Endodermal cell (in vitro differentiated cells): ENCODE results near the gene CTDP1. TPM values are rescaled to one million over a fixed set of nuclear protein-coding genes. Genes with fewer than 3 reads are reported as not detected.

Experiments
- DNase-seq: peaks from one replicate; pipeline ENCODE4 v3.0.0-alpha.2; 2017
- H3K27ac ChIP-seq: 2 replicates; pipeline ENCODE4 v1.5.1; 2013; ENCODE audit warnings: mild to moderate bottlenecking, low read depth, low read length, moderate library complexity
- H3K27me3 ChIP-seq: 2 replicates; pipeline ENCODE4 v1.6.1; 2013; ENCODE audit warnings: mild to moderate bottlenecking, low read length, moderate library complexity; ENCODE audit not compliant: insufficient read depth, control insufficient read depth, poor library complexity, severe bottlenecking
- H3K36me3 ChIP-seq: 2 replicates; pipeline ENCODE4 v1.7.0; 2013; ENCODE audit warnings: mild to moderate bottlenecking, low read length, moderate library complexity; ENCODE audit not compliant: control insufficient read depth, insufficient read depth
- H3K4me1 ChIP-seq: one replicate; pipeline ENCODE4 v1.7.0; 2013; ENCODE audit warnings: low read length; ENCODE audit not compliant: control insufficient read depth, insufficient read depth
- H3K4me3 ChIP-seq: 2 replicates; pipeline ENCODE4 v1.5.1; 2013; ENCODE audit warnings: mild to moderate bottlenecking, low read length, moderate library complexity
- H3K9ac ChIP-seq: 2 replicates; pipeline ENCODE4 v1.6.1; 2013; ENCODE audit warnings: mild to moderate bottlenecking, low read length, moderate library complexity; ENCODE audit not compliant: poor library complexity, severe bottlenecking; ENCODE audit errors: extremely low read depth
- H3K9me3 ChIP-seq: 2 replicates; pipeline ENCODE4 v1.6.1; 2013; ENCODE audit warnings: mild to moderate bottlenecking, low read length, moderate library complexity; ENCODE audit not compliant: control insufficient read depth
- H3K27ac Mint-ChIP-seq: 2 replicates; pipeline ENCODE4 v1.8.0; 2020; ENCODE audit warnings: mixed read lengths
- H3K27me3 Mint-ChIP-seq: 2 replicates; pipeline ENCODE4 v1.8.0; 2021; ENCODE audit warnings: mild to moderate bottlenecking, mixed read lengths; ENCODE audit not compliant: insufficient read depth
- H3K36me3 Mint-ChIP-seq: 2 replicates; pipeline ENCODE4 v1.8.0; 2020; ENCODE audit warnings: low read depth, mixed read lengths
- H3K4me1 Mint-ChIP-seq: 2 replicates; pipeline ENCODE4 v1.8.0; 2020; ENCODE audit warnings: mixed read lengths
- H3K4me3 Mint-ChIP-seq: 2 replicates; pipeline ENCODE4 v1.8.0; 2020; ENCODE audit warnings: mild to moderate bottlenecking, moderate library complexity, mixed read lengths
- H3K9me3 Mint-ChIP-seq: 2 replicates; pipeline ENCODE4 v1.8.0; 2020; ENCODE audit warnings: mild to moderate bottlenecking, mixed read lengths
- CTCF ChIP-seq: fragments of 200-600 bp; sonication (generic); conservative IDR thresholded peaks from 2 replicates; pipeline ENCODE4 v1.5.0; 2021; ENCODE audit warnings: antibody characterized with exemption, mild to moderate bottlenecking
- WGBS, 2 experiments: methylation state at CpG; one replicate each; pipeline versions ENCODE4 v1.1.5 to v1.1.7; 2013; ENCODE audit warnings: missing lambda C conversion rate in 2 of 2, mixed read lengths in 1 of 2; ENCODE audit not compliant: insufficient coverage in 1 of 2, insufficient read length in 1 of 2; 5-methylcytosine and 5-hydroxymethylcytosine counted together
- total RNA-seq, 2 donors: library from RNA; stranded (reverse); fragmentation: NEBNext Ultra II Directional in 1 of 2; extraction: Animal tissue kit (Norgen Biotek cat#: 25700) in 1 of 2; gene quantifications; 2 replicates in 1 of 2; 3 replicates in 1 of 2; pipeline ENCODE4 v1.2.1, GENCODE V29; 2021

Gene CTDP1
- total RNA-seq, 2 donors from 2014 or later: 29.8 to 35.6 TPM

GRCh38 chr18:79695269-79695668 lies 15.7 kb downstream of the CTDP1 start:
- Histone ChIP-seq H3K36me3 (peaks cover 34% of the 10 kb centered on the region), H3K4me3 (no peak overlapping the region), H3K27ac (no peak overlapping the region), H3K4me1 (peaks cover 3% of the 10 kb centered on the region), H3K9me3 (no peaks in the 10 kb centered on the region), H3K27me3 (no peaks in the 10 kb centered on the region), H3K9ac (no peak overlapping the region)
- no peak for DNase-seq
- WGBS, 2 experiments: 81 to 87% methylated on average over 9 to 13 of the region's 13 CpGs
- no peaks in the 10 kb centered on the region for H3K9me3 Mint-ChIP-seq
- no peak overlapping the region for H3K27ac Mint-ChIP-seq
- no peaks in the 10 kb centered on the region for H3K27me3 Mint-ChIP-seq
- H3K4me3 Mint-ChIP-seq: no peak overlapping the region
- TF ChIP-seq CTCF: no peak
- H3K36me3 Mint-ChIP-seq: peaks cover 45% of the 10 kb centered on the region
- peaks cover 10% of the 10 kb centered on the region for H3K4me1 Mint-ChIP-seq

- H3K27me3 ChIP-seq: no peaks in the 10 kb centered on the region
- no peak overlapping the region for H3K27ac ChIP-seq
- no peaks in the 10 kb centered on the region for H3K9me3 ChIP-seq
- TF ChIP-seq CTCF: no peak
- no peak overlapping the region for H3K27ac Mint-ChIP-seq
- H3K4me3 Mint-ChIP-seq: no peak overlapping the region
- WGBS, 2 experiments: 92 to 93% methylated on average over 40 to 53 of the region's 53 CpGs
- H3K27me3 Mint-ChIP-seq: no peaks in the 10 kb centered on the region
- H3K36me3 ChIP-seq: peaks cover 42% of the 10 kb centered on the region
- H3K4me1 Mint-ChIP-seq: peaks cover 3% of the 10 kb centered on the region
- H3K4me3 ChIP-seq: no peak overlapping the region
- no peaks in the 10 kb centered on the region for H3K4me1 ChIP-seq
- H3K36me3 Mint-ChIP-seq: peaks cover 53% of the 10 kb centered on the region
- no peak overlapping the region for H3K9ac ChIP-seq
- no peak for DNase-seq
- no peaks in the 10 kb centered on the region for H3K9me3 Mint-ChIP-seq
Measured at GRCh38 chr18:79695856-79696850, 16.6 kb downstream of the CTDP1 start.

GRCh38 chr18:79697178-79697577 lies 17.6 kb downstream of the CTDP1 start:
- Mint-ChIP-seq H3K27ac (no peak overlapping the region), H3K4me3 (no peak overlapping the region), H3K4me1 (peaks cover 2% of the 10 kb centered on the region), H3K9me3 (no peaks in the 10 kb centered on the region), H3K27me3 (no peaks in the 10 kb centered on the region), H3K36me3 (peaks cover 59% of the 10 kb centered on the region)
- no peak for TF ChIP-seq CTCF
- H3K9ac ChIP-seq: no peak overlapping the region
- H3K27ac ChIP-seq: no peak overlapping the region
- no peak for DNase-seq
- no peaks in the 10 kb centered on the region for H3K27me3 ChIP-seq
- no peak overlapping the region for H3K4me3 ChIP-seq
- peaks cover 47% of the 10 kb centered on the region for H3K36me3 ChIP-seq
- WGBS, 2 experiments: 94 to 97% methylated on average over 16 to 24 of the region's 24 CpGs
- H3K9me3 ChIP-seq: no peaks in the 10 kb centered on the region
- H3K4me1 ChIP-seq: no peaks in the 10 kb centered on the region
